H9 (cell line): ENCODE results near the gene GRIK3. TPM values are rescaled to one million over a fixed set of nuclear protein-coding genes. Genes with fewer than 3 reads are reported as not detected.

Source experiments
- DNase-seq: peaks from one replicate; pipeline ENCODE4 v3.0.0-alpha.2; 2017
- H2AFZ ChIP-seq: one replicate; pipeline ENCODE4 v1.6.1; 2013; ENCODE audit warnings: mild to moderate bottlenecking, low read length, control low read depth, moderate library complexity
- H2AK5ac ChIP-seq: 2 replicates; pipeline ENCODE4 v1.6.1; 2013; ENCODE audit warnings: low read length, control low read depth, mixed read lengths; ENCODE audit not compliant: insufficient read length
- H2BK120ac ChIP-seq: one replicate; pipeline ENCODE4 v1.6.1; 2013; ENCODE audit warnings: low read depth, mild to moderate bottlenecking, low read length, control low read depth, inconsistent platforms; ENCODE audit not compliant: poor library complexity, severe bottlenecking
- H2BK12ac ChIP-seq: 2 replicates; pipeline ENCODE4 v1.6.1; 2013; ENCODE audit warnings: low read length, control low read depth, mixed read lengths, low read depth; ENCODE audit not compliant: insufficient read length
- H2BK15ac ChIP-seq: 2 replicates; pipeline ENCODE4 v1.6.1; 2013; ENCODE audit warnings: low read depth, low read length, control low read depth
- H2BK20ac ChIP-seq: one replicate; pipeline ENCODE4 v1.6.1; 2013; ENCODE audit warnings: low read depth, mild to moderate bottlenecking, low read length, control low read depth, inconsistent platforms; ENCODE audit not compliant: poor library complexity, severe bottlenecking
- H2BK5ac ChIP-seq: 2 replicates; pipeline ENCODE4 v1.6.1; 2013; ENCODE audit warnings: low read length, control low read depth, mixed read lengths; ENCODE audit not compliant: insufficient read length
- H3K14ac ChIP-seq: 2 replicates; pipeline ENCODE4 v1.6.1; 2013; ENCODE audit warnings: low read length, control low read depth; ENCODE audit not compliant: insufficient read depth
- H3K18ac ChIP-seq: 2 replicates; pipeline ENCODE4 v1.6.1; 2013; ENCODE audit warnings: low read depth, mild to moderate bottlenecking, mixed read lengths, low read length, control low read depth; ENCODE audit not compliant: insufficient read length
- H3K23ac ChIP-seq: 2 replicates; pipeline ENCODE4 v1.6.1; 2013; ENCODE audit warnings: low read length, control low read depth, mixed read lengths, low read depth; ENCODE audit not compliant: insufficient read length
- H3K23me2 ChIP-seq: 2 replicates; pipeline ENCODE4 v1.6.1; 2013; ENCODE audit warnings: low read depth, mild to moderate bottlenecking, mixed read lengths, low read length, control low read depth; ENCODE audit not compliant: insufficient read length, poor library complexity, severe bottlenecking
- H3K27ac ChIP-seq: 2 replicates; pipeline ENCODE4 v1.5.1; 2013; ENCODE audit warnings: low read length, control low read depth, mixed read lengths, low read depth; ENCODE audit not compliant: insufficient read length
- H3K27me3 ChIP-seq: 2 replicates; pipeline ENCODE4 v1.6.1; 2013; ENCODE audit warnings: low read length, control low read depth, inconsistent platforms; ENCODE audit not compliant: insufficient read depth
- H3K4ac ChIP-seq: 2 replicates; pipeline ENCODE4 v1.6.1; 2013; ENCODE audit warnings: low read depth, mild to moderate bottlenecking, control low read depth, inconsistent platforms, low read length, moderate library complexity
- H3K4me1 ChIP-seq: 2 replicates; pipeline ENCODE4 v1.6.1; 2013; ENCODE audit warnings: low read length, control low read depth, inconsistent platforms; ENCODE audit not compliant: insufficient read depth
- H3K4me2 ChIP-seq: 2 replicates; pipeline ENCODE4 v1.6.1; 2013; ENCODE audit warnings: low read length, control low read depth, mixed read lengths; ENCODE audit not compliant: insufficient read length, insufficient read depth
- H3K56ac ChIP-seq: 2 replicates; pipeline ENCODE4 v1.6.1; 2013; ENCODE audit warnings: low read depth, mild to moderate bottlenecking, mixed read lengths, low read length, control low read depth; ENCODE audit not compliant: insufficient read length
- H3K79me1 ChIP-seq: 2 replicates; pipeline ENCODE4 v1.6.1; 2013; ENCODE audit warnings: low read depth, mild to moderate bottlenecking, moderate library complexity, low read length, control low read depth, inconsistent platforms; ENCODE audit not compliant: insufficient read depth, poor library complexity, severe bottlenecking
- H3K79me2 ChIP-seq: 2 replicates; pipeline ENCODE4 v1.6.1; 2013; ENCODE audit warnings: low read length, control low read depth, inconsistent platforms; ENCODE audit not compliant: insufficient read depth
- H3K9ac ChIP-seq: 2 replicates; pipeline ENCODE4 v1.6.1; 2013; ENCODE audit warnings: low read length, control low read depth, mixed read lengths; ENCODE audit not compliant: insufficient read length; ENCODE audit errors: extremely low read depth
- H3K9me3 ChIP-seq: one replicate; pipeline ENCODE4 v1.6.1; 2013; ENCODE audit warnings: low read depth, low read length, inconsistent platforms; ENCODE audit not compliant: control insufficient read depth
- H3T11ph ChIP-seq: one replicate; pipeline ENCODE4 v1.6.1; 2013; ENCODE audit warnings: mild to moderate bottlenecking, low read length, control low read depth, inconsistent platforms
- H4K20me1 ChIP-seq: one replicate; pipeline ENCODE4 v1.6.1; 2013; ENCODE audit not compliant: control insufficient read depth, insufficient read length, insufficient read depth
- H4K5ac ChIP-seq: 2 replicates; pipeline ENCODE4 v1.6.1; 2013; ENCODE audit warnings: low read depth, mild to moderate bottlenecking, mixed read lengths, low read length, control low read depth; ENCODE audit not compliant: insufficient read length
- H4K8ac ChIP-seq: replicated peaks from 2 replicates; pipeline ENCODE4 v1.6.1; 2013; ENCODE audit warnings: low read length, control low read depth, mixed read lengths, low read depth; ENCODE audit not compliant: insufficient read length
- H4K91ac ChIP-seq: 2 replicates; pipeline ENCODE4 v1.6.1; 2013; ENCODE audit warnings: low read depth, mild to moderate bottlenecking, moderate library complexity, mixed read lengths, low read length, control low read depth; ENCODE audit not compliant: insufficient read length
- H3K27ac Mint-ChIP-seq, 3 experiments: 2 replicates in 2 of 3; 3 replicates in 1 of 3; pipeline ENCODE4 v1.8.0; 2020 to 2021; ENCODE audit warnings: mixed read lengths in 3 of 3, mild to moderate bottlenecking in 1 of 3, moderate library complexity in 1 of 3
- H3K27me3 Mint-ChIP-seq: 2 replicates; pipeline ENCODE4 v1.8.0; 2021; ENCODE audit warnings: low read depth, mild to moderate bottlenecking, moderate library complexity, mixed read lengths
- H3K36me3 Mint-ChIP-seq, 3 experiments: 2 replicates in 2 of 3; 3 replicates in 1 of 3; pipeline ENCODE4 v1.8.0; 2020 to 2021; ENCODE audit warnings: low read depth in 3 of 3, mixed read lengths in 3 of 3; ENCODE audit not compliant: insufficient read depth in 1 of 3
- H3K4me1 Mint-ChIP-seq, 2 experiments: 2 replicates each; pipeline ENCODE4 v1.8.0; 2020; ENCODE audit warnings: mixed read lengths in 2 of 2
- H3K4me3 Mint-ChIP-seq, 2 experiments: 2 replicates in 1 of 2; 3 replicates in 1 of 2; pipeline ENCODE4 v1.8.0; 2020 to 2021; ENCODE audit warnings: mild to moderate bottlenecking in 2 of 2, mixed read lengths in 2 of 2, moderate library complexity in 1 of 2
- H3K9me3 Mint-ChIP-seq, 2 experiments: 2 replicates in 1 of 2; 3 replicates in 1 of 2; pipeline ENCODE4 v1.8.0; 2020; ENCODE audit warnings: mild to moderate bottlenecking in 2 of 2, mixed read lengths in 2 of 2, moderate library complexity in 1 of 2
- WGBS: extraction: QIAGEN DNeasy Blood & Tissue Kit; methylation state at CpG from one replicate; pipeline ENCODE4 v1.1.7; 2013; ENCODE audit warnings: missing lambda C conversion rate, low lambda C conversion rate, mixed read lengths; ENCODE audit not compliant: insufficient read length; ENCODE audit errors: extremely low coverage; 5-methylcytosine and 5-hydroxymethylcytosine counted together
- total RNA-seq: library from RNA; stranded (reverse); gene quantifications from 2 replicates; pipeline ENCODE4 v1.2.1, GENCODE V29; 2021
- TF ChIP-seq, protein P1 (sequence below): fragments of 200-600 bp; sonication (generic); conservative IDR thresholded peaks from 3 replicates; pipeline ENCODE4 v1.8.0; 2021; ENCODE audit warnings: antibody characterized with exemption, mild to moderate bottlenecking

Gene GRIK3
- total RNA-seq, 1 experiment from 2014 or later, result 1.7 TPM

DNA sequence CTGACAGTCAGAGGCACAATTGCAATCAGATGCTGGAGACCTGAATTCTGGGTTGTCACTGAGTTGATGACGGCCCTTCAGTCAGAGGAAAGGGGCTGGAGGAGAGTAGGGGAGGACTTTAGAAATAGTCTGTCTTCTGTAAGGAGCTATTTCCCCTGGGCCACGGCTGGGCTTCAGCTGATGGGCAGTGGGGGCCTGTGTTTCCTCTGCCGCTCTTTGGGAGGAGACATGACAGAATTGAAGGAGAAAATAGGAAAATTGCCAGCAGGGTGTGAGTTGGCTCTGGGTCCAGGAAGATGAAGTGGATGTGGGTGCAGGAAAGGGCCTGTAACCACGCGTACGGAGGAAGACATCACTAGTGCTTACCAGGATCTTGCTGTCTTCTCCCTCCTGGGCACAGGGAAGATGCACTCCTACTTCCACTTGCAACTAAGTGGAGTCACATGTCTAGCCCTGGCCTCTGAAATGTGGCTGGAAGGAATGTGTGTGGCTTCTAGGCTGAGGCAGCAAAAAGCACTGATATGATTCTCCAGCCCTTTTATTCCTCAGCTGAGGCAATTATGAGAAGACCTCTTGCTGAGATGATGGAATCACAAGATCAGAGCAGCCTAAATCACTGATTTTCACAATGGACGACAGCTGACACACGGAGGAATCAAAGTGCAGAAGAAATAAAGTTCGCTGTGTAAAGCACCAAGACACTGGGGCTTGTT lies 250.0 kb downstream of the GRIK3 start:
- peaks cover 14% of the 10 kb centered on the region for H3K27me3 Mint-ChIP-seq
- H3K4me1 Mint-ChIP-seq, result peaks cover 5 to 11% of the 10 kb centered on the region in 2 experiments
- Histone ChIP-seq H4K20me1 (no peaks in the 10 kb centered on the region), H2AK5ac (no peak overlapping the region), H2BK15ac (no peak overlapping the region), H3K4ac (no peak overlapping the region), H3K18ac (no peak overlapping the region), H4K5ac (no peak overlapping the region), H3K23ac (no peak overlapping the region), H3T11ph (no peak overlapping the region), H2AFZ (no peak overlapping the region), H2BK20ac (no peak overlapping the region), H3K9ac (no peak overlapping the region), H3K4me2 (no peak overlapping the region), H3K27me3 (no peaks in the 10 kb centered on the region), H4K8ac (no peak overlapping the region), H3K56ac (no peak overlapping the region), H2BK120ac (no peak overlapping the region), H3K79me1 (no peaks in the 10 kb centered on the region), H3K23me2 (no peaks in the 10 kb centered on the region), H3K14ac (no peak overlapping the region), H4K91ac (no peak overlapping the region), H3K79me2 (no peaks in the 10 kb centered on the region), H3K9me3 (no peaks in the 10 kb centered on the region), H2BK5ac (no peak overlapping the region), H3K27ac (no peak overlapping the region), H3K4me1 (no peaks in the 10 kb centered on the region), H2BK12ac (no peak overlapping the region)
- no peaks in the 10 kb centered on the region for H3K36me3 Mint-ChIP-seq
- no peaks in the 10 kb centered on the region for H3K9me3 Mint-ChIP-seq
- TF ChIP-seq, protein P1, sequence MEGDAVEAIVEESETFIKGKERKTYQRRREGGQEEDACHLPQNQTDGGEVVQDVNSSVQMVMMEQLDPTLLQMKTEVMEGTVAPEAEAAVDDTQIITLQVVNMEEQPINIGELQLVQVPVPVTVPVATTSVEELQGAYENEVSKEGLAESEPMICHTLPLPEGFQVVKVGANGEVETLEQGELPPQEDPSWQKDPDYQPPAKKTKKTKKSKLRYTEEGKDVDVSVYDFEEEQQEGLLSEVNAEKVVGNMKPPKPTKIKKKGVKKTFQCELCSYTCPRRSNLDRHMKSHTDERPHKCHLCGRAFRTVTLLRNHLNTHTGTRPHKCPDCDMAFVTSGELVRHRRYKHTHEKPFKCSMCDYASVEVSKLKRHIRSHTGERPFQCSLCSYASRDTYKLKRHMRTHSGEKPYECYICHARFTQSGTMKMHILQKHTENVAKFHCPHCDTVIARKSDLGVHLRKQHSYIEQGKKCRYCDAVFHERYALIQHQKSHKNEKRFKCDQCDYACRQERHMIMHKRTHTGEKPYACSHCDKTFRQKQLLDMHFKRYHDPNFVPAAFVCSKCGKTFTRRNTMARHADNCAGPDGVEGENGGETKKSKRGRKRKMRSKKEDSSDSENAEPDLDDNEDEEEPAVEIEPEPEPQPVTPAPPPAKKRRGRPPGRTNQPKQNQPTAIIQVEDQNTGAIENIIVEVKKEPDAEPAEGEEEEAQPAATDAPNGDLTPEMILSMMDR, result no peak
- no peak for DNase-seq
- peak overlapping the region in 1 of 3 experiments; percentile 22; a peak in 2 of 7 replicates for H3K27ac Mint-ChIP-seq
- WGBS, result no CpG with 5 or more reads among the region's 9 CpGs
- no peak overlapping the region for H3K4me3 Mint-ChIP-seq
